Measurements from ENCODE around the gene SARDH.

Gene SARDH

DNA sequence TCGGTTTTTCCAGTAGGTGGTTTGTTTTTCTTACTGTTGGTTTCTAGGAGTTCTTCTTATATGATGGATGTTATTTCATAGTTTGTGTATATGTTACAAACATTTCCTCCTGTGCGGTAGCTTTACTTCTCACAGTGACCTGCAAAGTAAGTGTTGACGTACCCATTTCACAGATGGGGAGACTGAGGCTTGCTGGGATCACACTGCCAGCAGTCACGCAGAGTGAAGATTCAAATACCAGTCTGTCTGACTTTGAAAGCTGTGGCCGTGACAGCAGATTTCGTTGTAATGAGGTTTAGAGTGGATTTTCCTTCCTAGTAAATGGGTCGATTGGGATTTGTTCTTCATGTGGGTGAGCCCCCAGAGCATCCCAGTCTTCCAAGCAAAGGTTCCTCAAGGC lies 89.0 kb downstream of the SARDH start:
- ChIA-PET CTCF (no interaction called here), POLR2A (no interaction called here)
- no peak for DNase-seq (ENCODE audit: extremely low spot score)
- no peak for TF ChIP-seq CTCF (IDR thresholded peaks at IDR 0.05; ENCODE audit: control extremely low read depth, extremely low read depth, low read depth, missing control alignments)

- TF ChIP-seq CTCF (IDR thresholded peaks at IDR 0.05; ENCODE audit: control extremely low read depth, extremely low read depth, low read depth, missing control alignments) = no peak
- CTCF ChIA-PET = interaction anchor here (2.2 kb wide), 1 partner anchor 14 kb away, joined by 4 read pairs; no protein-coding TSS in a partner anchor
- no peak for DNase-seq (ENCODE audit: extremely low spot score)
- POLR2A ChIA-PET = no interaction called here
Observed at GRCh38 chr9:133647765-133648469, 90.2 kb downstream of the SARDH start.

DNA sequence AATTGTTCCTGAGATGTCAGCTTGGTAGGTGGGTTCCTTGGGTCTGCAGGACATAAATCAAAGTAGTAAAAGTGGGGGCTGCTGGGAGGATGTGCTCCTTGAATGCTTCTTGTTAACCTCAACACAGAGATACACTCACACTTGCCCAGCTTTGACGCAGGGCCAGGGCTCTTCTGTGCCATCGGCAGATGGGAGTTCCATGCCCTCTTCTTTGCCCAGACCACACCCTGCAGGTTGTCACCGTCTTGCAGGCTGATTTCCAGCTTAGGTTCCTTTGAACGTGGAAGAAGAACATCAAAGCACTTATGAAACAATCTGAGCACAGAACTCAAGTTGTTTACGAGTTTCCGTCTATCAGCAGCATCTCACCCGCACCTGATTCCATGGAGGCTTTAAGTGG lies 91.0 kb downstream of the SARDH start:
- no peak for TF ChIP-seq CTCF (IDR thresholded peaks at IDR 0.05; ENCODE audit: control extremely low read depth, extremely low read depth, low read depth, missing control alignments)
- POLR2A ChIA-PET = no interaction called here
- CTCF ChIA-PET = interaction anchor here (2.2 kb wide), 1 partner anchor 13 kb away, joined by 4 read pairs; no protein-coding TSS in a partner anchor
- no peak for DNase-seq (ENCODE audit: extremely low spot score)

- no peak for TF ChIP-seq CTCF (IDR thresholded peaks at IDR 0.05; ENCODE audit: control extremely low read depth, extremely low read depth, low read depth, missing control alignments)
- ChIA-PET CTCF (interaction anchor here (0.8 kb wide), 1 partner anchor 9 kb away, joined by 3 read pairs; the partner anchor contains the start of gene DBH), POLR2A (no interaction called here)
- DNase-seq (ENCODE audit: extremely low spot score) = no peak
Observed at GRCh38 chr9:133645021-133645765, 93.0 kb downstream of the SARDH start.

GRCh38 chr9:133643978-133644760 lies 94.0 kb downstream of the SARDH start:
- ChIA-PET POLR2A (no interaction called here), CTCF (interaction anchor here (0.6 kb wide), 1 partner anchor 1162 kb away, joined by 3 read pairs; no protein-coding TSS in a partner anchor)

More at GRCh38 chr9:133643978-133644760, 94.0 kb downstream of the SARDH start:
- DNase-seq (ENCODE audit: extremely low spot score) = no peak
- no peak for TF ChIP-seq CTCF (IDR thresholded peaks at IDR 0.05; ENCODE audit: control extremely low read depth, extremely low read depth, low read depth, missing control alignments)
